Ramos (cell line): ENCODE measurements around the gene LIMK2.
"Not testable (repeated sequence)": the region's sequence is repeated elsewhere in the genome, so short reads cannot be mapped to it uniquely, and the experiment has no call there.

Experiments
- in situ Hi-C: fragments of 300-500 bp; cut with MboI; formaldehyde crosslinking; loops from one replicate; pipeline ENCODE4 v1.14.3; 2022; ENCODE audit warnings: low sequenced_read_pairs; ENCODE audit not compliant: unreplicated experiment

LIMK2 gene

DNA sequence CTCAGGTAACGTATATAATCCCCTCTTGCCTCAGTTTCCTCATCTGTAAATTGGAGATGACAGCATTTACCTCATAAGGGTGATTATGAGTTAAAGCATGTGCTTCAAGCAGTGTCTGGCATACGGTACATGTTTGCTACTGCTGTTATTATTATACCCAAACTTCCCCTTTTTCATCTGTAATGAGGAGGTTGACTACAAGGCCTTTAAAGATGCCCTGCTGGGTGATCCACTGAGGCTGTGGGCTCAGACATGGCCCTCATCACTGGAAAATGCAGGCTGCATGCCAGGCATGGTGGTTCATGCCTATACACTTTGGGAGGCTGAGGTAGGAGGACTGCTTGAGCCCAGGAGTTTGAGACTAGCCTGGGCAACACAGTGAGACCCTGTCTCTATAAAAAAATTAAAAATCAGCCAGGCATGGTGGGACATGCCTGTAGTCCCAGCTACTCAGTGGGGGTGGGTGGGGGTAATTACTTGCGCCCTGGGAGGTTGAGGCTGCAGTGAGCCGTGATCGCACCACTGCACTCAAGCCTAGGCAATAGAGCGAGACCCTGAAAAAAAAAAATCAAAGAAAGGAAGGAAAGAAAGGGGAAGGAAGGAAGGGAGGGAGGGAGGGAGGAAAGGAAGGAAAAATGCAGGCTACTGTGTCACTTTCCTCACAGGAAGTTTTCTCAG lies 75.9 kb downstream of the LIMK2 start:
- in situ Hi-C loops: no loop called here

DNA sequence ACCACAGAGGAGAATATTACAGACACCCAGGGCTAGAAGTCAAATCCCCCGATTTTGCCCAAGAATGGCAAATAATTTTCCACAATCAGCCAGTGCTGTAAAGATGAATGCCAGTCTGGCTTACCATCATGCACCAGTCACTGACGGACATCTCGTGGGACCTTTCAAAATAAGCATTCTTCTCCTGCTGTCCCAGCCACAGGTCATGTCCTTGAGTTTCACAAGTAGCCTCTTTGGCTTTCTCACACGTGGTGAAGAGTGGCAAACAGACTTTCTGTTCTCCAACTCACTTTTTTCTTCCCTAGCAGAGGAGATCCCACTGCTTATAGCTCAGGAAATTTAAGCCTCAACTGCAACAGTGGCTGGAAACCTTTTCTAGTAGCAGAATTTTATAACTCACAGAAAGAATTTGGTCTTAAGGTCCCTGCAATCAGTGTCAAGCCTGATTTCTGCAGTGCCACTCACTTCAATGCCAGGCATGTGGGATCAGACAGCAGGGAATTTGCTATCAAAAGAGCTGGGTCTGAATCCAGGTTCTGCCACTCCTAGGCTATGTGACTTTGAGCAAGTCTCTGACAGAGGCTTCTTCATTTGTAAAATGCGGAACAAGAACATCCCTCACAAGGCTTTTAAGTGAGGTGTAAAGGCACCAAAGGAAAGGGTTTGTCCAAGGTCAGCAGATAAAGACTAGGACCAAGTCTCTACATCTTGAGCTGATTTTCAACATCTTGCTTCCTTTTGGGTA lies 76.6 kb downstream of the LIMK2 start:
- in situ Hi-C loops: no loop called here

DNA sequence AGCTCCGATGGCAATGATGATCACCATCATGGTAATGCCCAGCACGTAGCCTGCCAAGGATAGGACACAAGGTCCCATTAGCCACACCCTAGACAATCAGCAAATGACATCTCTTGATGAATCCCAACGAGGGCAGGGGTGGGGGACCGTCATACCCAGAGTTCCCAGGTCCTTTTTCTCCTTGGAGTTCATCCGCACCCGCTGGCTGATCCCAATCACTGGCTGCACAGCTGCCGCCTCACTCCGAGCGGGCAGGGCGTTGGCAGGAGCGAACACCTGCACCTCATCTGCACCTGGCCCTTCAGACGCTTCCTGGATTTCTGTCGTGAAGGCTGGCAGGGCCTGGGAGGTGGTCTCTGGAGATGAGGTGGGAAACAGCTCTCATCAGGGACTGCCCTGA lies 77.2 kb downstream of the LIMK2 start:
- in situ Hi-C loops: no loop called here

DNA sequence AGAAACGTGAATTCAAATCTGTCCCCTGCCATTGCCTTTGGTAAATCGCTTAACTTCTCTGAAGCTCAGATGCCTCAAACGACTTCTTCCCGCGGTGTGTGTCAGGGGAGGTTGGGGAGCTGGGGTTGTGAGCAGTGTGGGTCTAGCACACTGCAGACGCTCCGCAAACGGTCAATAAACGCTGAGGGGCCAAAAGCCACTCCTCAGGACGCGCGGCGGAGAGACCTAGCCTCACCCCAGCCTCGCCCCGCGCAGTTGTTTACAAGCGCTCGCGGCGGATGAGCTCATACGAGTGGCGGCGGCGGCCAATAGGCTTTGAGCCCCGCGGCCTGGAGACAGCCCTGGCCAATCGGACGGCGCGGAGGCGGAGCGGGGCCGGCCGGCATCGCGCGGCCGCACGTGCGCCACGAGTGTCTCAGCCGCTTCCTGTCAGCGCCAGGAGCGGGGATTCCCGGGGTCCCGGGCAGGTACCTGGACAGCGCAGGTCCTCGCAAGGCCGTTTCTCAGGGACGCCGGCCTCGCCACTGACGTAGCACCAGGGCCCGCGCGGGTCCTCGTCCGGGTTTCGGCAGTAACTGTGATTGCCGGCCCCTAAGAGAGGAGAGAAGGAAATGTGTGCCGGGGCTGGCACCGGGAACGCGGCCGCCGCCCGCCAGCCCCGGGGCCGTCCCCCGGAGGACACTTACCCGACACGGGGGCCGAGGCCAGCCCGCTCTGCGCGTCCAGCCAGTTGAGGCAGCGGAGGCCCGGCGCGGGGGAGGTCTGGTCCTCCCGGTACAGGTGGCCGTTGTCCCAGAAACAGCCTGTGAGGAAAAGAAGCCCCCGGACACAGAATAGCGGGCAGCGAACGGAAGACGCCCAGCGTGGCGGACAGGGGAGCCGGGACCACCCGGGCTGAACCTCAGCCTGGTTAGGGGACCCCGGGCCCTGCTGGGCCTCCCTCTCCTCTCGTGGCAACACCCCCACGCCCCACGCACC lies 78.7 kb downstream of the LIMK2 start:
- in situ Hi-C loops: loop anchor here (5.0 kb wide), 1 partner anchor 57 kb away; the partner anchor contains the start of gene PATZ1

DNA sequence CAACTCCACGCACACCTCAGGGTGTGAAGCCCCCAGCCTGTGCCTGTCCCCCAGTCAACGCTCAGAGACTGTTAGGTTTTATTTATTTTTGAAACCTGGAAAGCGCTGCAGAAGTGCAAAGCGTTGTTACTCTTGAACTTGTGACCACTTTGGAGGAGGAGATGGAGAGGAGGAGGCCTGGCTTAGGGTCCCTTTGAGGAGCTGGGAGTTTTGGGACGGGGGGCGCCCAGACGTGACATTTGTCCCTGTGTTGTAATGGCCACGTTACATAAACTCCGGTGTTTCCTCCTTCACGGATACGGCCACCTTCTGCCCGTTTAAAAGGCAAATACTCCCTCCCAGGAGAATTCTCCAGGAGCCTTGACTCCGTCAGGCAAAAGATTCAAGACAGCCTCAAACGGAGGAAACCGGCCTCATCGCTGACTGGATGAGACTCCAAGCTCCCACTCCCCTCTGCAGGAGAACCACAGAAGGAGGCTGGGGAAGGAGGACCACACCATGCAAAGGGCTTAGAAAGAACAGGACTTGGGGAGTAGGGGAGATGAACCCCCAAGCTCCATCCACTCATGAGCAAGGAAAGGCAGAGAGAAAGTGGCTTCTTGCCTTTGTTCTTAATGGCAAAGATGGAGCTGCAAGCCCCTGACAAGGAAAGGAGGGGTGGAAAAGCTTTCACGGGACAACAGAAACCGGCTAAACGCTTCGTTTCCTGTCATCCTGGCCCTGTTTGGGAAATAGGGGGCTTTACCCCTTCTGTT lies 79.6 kb downstream of the LIMK2 start:
- in situ Hi-C loops: loop anchor here (5.0 kb wide), 1 partner anchor 56 kb away; the partner anchor contains the start of gene PATZ1

DNA sequence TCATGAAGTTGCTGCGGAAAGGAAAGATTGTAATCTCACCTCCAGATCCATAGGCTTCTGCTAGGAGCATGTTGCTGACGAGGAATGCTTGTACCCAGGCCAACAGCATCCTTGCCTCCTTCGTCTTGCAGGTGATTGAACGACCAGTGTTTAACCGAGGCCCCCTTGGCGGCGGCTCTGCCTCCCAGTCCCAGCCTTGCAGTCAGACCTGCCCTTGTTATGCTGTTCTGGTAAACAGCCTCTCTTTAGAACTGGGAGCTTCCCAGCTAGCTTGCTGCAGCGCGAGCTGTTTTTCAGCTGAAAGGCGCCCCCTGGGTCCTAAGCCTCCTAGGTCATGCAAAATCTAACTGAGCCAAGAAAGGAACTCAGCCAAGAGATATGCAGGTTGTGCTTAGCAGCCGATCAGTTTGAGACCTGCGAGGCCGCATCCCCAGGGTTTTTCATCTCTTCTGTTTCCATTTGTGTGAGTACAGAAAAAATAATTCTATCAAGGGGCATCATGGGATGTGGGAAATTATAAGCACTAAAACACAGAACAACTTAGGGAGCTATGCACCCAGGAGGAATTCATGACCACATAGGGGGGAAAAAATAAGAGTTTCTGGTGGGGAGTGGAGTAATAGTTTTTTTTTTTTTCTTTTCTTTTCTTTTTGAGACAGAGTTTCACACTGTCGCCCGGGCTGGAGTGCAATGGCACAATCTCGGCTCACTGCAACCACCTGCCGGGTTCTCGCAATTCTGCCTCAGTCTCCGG lies 80.3 kb downstream of the LIMK2 start, which contains the start of gene PIK3IP1:
PIK3IP1 (minus strand) TSS at position 253 of the 754 bp plus-strand sequence; CDS start at position 109, 144 bp downstream.
- in situ Hi-C loops: loop anchor here (5.0 kb wide), 1 partner anchor 55 kb away; the partner anchor contains the start of gene PATZ1

DNA sequence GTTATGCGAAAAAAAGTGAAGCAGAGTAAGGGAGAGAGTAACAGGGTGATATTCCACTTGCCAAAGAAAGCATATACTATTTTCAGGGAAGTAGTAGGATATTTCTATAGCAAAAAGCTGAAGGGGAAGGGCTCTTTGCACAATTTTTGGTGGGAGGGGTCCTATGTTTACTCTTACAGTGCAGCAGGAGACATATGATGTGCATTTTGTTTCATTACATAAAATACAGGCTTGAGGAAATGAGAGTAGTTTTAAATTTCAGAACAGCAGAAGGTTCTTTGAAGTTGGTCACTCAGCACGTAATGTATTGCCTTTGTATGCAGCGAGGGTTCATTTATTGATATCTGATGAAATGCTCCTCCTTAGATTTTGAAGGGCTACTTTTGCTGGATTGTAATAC lies 83.3 kb downstream of the LIMK2 start:
- in situ Hi-C loops: no loop called here

DNA sequence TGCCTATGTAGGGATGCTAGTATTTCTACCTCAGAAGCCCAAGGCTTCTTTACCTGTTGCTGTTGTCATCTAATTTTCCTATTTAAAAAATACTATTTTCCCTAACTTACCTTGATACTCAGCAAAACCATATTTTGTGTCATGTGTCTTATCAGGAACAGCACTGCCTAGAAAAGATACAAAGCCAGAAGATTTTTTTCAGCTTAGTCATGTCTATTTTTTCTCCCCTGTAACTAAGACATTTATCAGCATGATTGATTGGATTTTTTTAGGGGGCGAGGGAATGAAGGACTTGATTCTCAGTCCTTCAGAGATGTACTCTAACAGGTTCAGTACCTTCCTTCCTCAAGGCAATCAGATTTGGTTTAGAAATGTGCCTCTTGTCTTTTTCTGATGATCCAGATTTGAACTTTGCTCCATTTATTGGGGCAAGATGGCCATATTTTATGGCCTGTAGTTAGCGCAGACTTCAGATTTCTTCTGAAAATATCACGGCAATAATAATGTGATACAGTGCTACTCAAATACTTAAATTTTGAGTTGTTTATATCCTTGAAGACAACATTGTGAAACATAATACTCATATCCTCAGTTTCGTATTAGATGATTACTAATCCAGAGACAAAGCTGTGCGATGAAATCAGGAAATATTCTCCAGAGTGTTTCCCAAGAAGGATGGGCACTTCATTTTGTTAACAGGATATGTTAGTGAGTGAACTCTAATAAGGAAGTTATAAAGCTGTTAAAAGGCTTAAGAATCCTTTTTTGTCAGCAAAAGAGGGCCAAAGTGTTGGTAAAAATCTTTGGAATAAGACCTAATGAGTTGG lies 83.9 kb downstream of the LIMK2 start:
- in situ Hi-C loops: no loop called here

DNA sequence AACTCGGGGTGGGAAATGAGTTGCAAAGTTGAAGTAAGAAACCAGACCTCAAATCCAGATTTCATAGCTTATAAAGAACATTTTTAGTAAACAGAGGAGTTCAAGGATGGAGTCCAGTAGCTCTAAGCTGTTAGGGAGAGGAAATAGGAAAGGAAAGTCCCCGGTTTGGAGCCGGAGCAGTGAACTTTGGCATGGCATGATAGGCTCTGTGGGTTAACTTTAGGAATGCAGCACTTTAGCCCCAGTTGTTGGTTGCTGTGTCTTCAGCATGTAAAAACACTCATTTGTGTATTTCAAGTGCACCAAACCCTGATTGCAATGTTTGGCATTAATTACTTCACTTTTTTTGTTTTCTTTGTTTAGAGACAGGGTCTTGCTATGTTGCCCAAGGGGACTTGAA lies 88.8 kb downstream of the LIMK2 start:
- in situ Hi-C loops: no loop called here

DNA sequence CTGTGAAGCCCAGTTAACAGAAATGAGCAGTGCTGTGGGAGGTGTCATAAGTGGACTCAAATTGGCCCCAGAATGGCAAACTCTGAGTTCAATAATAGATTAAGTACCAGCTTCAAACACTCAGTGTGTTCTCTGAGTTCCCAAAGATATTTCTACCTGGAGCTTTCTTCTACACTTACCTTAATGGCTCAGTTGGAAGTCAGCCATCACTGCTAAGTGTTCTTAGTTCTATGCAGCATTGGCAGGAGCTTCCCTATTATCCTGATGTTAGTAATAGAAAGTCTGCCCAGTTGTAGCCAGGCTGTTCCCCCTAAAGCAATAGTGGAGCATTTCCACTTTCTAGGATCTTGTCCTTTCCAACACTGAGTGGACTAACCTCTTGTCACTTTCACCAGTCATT lies 89.9 kb downstream of the LIMK2 start:
- in situ Hi-C loops: no loop called here

DNA sequence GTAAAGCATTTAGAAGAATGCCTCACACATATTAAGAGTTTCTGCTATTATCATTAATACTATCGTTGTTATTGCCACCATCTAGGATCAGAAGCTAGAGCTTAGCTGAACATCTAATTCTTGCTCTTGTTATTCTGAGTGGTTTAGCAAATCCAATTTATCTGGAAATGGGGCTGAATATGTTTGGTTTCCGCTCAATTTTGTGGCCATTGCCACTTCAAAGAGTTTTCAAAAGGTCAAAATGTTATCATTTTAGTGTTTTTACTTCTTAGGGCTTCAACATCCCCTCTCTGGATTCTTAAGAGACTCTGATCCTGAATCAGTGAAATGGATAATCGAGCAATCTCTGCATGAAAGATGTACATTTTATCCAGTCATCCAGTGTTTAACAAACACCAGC lies 90.4 kb downstream of the LIMK2 start:
- in situ Hi-C loops: no loop called here

DNA sequence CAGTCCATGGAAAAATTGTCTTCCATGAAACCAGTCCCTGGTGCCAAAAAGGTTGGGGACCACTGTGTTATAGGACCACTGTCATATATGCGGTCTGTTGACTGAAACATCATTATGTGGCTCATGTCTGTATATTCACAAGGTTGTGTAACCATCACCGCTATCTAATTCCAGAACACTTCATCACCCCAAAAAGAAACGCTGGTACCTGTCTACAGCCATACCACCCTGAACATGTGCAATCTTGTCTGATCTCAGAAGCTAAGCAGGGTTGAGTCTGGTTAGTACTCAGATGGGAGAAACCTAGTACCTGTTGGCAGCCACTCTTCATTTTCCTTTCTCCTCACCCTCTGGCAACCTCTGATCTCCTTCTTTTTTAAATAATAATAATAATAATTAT lies 93.1 kb downstream of the LIMK2 start:
- in situ Hi-C loops: no loop called here

DNA sequence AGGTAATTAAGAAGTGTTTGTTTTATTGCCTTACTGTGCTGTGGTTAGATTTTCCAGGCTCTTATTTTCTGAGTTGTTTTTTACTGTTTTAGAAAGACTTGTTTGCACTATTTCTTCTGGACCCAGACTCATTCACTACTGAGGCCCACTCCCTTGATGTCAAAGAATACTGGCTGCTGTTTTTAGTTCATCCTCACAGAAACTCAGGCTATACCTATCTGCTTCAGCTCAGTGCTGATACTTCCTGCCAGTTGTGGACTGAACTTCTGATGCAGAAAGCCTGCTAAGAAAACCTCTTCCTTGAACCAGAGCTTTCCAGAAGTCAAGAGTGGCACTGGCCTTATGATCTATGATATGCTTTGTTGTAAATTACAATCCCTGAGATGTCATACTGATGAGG lies 96.1 kb downstream of the LIMK2 start:
- in situ Hi-C loops: no loop called here

DNA sequence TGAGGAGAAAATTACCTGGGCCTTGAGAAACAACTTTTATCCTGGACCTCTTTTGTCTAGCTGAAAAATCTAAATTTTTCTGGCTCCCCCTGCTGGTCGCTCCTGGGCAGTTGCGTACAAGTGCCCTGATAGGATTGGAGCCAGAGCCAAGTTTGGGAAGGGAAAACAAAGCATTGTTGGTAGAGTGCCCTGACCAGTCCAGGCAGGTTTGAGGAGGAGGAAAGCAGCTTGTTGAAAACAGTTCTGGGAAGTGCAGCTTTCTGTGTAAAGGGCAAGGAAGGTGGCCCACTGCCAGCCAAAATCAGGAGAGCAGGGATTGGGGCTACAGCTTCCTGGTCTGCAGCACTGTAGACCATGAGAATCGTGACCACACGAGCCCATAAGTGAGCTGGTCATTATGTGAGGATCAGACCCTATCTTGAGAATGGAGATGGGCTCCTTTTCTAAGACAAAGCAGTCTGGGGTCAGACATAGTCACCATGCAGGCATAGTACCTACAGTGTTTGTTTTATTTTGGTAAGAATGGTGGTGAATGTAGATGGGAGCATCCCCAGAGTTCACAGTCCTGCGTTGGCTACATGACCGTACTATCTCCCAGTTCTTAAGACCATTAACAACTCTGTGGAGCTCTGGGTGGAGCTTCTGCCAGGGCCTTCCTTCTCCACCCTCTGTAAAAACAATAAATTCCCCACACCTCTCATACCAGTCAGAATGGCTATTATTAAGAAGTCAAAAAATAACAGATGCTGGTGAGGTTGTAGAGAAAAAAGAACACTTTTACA lies 101.5 kb downstream of the LIMK2 start:
- in situ Hi-C loops: no loop called here

DNA sequence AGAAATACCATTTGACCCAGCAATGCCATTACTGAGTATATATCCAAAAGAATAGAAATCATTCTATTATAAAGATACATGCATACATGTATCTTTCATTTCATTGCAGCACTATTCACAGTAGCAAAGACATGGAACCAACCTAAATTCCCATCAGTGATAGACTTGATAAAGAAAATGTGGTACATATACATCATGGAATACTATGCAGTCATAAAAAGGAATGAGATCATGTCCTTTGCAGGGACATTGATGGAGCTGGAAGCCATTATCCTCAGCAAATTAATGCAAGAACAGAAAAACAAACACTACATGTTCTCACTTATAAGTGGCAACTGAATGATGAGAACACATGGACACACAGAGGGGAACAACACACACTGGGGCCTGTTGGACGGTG lies 102.1 kb downstream of the LIMK2 start:
- in situ Hi-C loops: not testable (repeated sequence)

DNA sequence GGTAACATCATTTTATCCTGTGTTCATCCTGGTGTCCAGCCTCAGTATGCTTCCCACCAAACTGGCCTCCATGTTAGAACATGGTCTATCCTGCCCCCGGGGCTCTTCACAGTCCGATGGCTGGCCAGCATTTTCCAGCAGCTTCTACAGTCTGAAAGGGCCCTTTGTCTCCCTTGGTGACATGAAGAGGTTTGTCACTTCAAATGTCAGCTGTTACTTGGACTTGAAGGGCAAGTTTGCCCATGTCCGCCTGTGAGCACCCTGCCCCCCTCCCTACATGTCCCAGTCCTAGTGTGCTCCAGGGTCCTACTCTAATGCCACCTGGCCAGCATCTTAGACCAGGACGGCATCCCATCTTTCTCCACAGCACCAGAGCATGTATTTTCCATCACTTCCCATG lies 109.3 kb downstream of the LIMK2 start:
- in situ Hi-C loops: no loop called here
